Measurements from ENCODE around the gene WNT11.

The WNT11 gene

DNA sequence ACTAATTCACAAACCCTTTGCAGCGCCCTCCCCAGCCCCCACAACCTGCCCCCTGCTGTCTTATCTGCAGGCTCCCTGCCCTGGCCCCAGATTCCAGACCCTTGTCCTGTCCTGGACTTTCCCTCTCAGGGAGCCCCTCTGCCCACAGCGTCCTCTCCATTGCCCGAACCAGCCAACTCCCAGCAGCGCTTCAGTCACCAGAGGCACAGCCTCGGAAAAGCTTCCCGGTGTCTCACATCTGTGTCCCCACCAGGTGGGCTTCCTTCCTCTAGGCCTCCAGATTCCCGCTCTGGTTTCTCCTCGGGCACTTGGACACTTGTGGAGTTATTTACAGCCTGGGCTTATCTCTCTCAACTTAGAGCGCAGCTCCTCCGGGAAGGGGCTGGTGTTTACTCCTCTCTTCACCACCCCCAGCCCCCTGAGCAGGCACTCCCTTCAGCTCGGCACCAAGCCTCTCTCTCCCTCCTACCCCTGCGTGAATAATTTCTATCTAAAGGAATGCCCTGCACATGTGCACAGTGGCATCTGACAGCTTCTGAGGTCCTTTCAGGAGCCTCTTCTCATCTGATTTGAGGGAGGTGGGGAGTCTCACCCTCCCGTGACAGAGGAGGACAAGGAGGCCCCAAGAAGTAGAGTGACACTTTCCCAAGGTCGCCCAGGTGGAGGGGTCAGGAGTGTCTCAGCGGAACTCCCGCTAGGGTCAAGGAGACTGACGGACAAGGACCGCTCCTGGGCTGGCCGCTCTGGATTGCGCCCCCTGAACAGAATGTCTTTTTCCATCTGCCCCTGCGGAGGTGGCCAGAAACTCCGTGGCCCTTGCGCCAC is 838 bp downstream of the WNT11 start:
- H3K4me3 ChIP-seq (ENCODE audit: low read depth, low read length): no peak overlapping the region
- no peak for DNase-seq (ENCODE audit: low read depth)
- TF ChIP-seq, protein P1, sequence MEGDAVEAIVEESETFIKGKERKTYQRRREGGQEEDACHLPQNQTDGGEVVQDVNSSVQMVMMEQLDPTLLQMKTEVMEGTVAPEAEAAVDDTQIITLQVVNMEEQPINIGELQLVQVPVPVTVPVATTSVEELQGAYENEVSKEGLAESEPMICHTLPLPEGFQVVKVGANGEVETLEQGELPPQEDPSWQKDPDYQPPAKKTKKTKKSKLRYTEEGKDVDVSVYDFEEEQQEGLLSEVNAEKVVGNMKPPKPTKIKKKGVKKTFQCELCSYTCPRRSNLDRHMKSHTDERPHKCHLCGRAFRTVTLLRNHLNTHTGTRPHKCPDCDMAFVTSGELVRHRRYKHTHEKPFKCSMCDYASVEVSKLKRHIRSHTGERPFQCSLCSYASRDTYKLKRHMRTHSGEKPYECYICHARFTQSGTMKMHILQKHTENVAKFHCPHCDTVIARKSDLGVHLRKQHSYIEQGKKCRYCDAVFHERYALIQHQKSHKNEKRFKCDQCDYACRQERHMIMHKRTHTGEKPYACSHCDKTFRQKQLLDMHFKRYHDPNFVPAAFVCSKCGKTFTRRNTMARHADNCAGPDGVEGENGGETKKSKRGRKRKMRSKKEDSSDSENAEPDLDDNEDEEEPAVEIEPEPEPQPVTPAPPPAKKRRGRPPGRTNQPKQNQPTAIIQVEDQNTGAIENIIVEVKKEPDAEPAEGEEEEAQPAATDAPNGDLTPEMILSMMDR (IDR thresholded peaks at IDR 0.05; ENCODE audit: low read depth, low read length): no peak
- TF ChIP-seq MYC (IDR thresholded peaks at IDR 0.05; ENCODE audit: low read depth, low read length): no peak
- no peak for TF ChIP-seq POLR2A (IDR thresholded peaks at IDR 0.05; ENCODE audit: extremely low read depth, insufficient read length)

DNA sequence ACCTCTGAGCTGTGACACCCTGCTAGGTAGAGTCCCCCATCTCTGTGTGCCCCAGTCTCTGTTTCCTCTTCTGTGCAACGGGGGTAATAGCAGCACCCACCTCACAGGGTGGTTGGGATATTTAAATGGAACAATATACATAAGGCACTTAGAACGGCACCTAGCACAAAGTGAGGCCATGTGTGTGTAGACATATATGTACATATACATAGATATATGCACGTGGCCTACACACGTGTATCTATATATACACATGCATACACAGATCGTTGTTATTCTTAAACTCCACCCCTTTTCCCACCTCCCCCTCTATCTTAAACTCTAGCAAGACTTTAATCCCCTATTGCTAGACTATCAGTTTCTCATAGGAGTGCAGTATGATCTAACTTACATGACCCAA is 2.4 kb downstream of the WNT11 start:
- no peak overlapping the region for H3K4me3 ChIP-seq (ENCODE audit: low read depth, low read length)
- DNase-seq (ENCODE audit: low read depth): no peak
- TF ChIP-seq, protein P2, sequence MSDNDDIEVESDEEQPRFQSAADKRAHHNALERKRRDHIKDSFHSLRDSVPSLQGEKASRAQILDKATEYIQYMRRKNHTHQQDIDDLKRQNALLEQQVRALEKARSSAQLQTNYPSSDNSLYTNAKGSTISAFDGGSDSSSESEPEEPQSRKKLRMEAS (IDR thresholded peaks at IDR 0.05; ENCODE audit: low read depth, low read length): no peak
- TF ChIP-seq, protein P1 (IDR thresholded peaks at IDR 0.05; ENCODE audit: low read depth, low read length): no peak
- TF ChIP-seq MYC (IDR thresholded peaks at IDR 0.05; ENCODE audit: low read depth, low read length) (no peak), POLR2A (IDR thresholded peaks at IDR 0.05; ENCODE audit: extremely low read depth, insufficient read length) (no peak)

DNA sequence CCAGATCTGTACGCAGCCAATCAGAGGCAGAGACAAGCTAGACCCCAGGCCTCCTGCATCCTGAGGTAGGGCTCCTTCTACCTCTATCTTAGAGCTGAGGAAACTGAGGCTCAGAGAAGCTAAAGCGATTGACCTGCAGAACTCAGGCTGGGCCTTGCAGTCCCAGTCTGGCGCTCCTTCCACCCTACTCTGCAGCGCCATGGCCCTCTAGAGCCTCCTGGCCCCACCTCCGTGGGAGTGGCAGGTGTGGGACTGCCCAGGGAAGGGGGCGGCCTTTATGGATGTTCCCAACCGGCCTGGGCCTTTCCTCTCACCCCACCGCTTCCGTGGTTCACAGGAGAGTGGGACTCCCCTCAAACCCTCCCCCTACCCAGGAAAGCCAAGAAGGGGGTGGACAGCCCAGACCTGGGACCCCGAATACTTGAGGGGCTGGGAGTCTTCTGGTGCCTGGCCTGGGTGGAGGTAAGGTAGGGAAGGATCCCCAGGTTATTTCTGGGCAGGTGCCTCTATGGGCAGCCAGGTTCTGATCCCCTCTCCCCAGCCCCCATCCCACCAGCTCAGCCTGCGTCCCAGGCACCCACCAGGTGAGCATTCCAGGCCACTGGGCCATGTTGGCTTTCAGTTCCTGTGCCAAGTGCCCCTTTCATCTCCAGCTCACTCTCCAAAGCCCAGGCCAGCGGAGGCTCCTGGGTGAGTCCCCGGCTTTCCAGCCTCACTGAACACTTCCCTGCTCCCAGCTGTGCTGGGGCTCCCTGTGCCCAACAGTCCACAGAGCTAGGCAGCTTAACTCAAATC is 3.0 kb downstream of the WNT11 start:
- DNase-seq (ENCODE audit: low read depth): no peak
- TF ChIP-seq MYC (IDR thresholded peaks at IDR 0.05; ENCODE audit: low read depth, low read length): no peak
- TF ChIP-seq, protein P1 (IDR thresholded peaks at IDR 0.05; ENCODE audit: low read depth, low read length): no peak
- no peak for TF ChIP-seq POLR2A (IDR thresholded peaks at IDR 0.05; ENCODE audit: extremely low read depth, insufficient read length)
- TF ChIP-seq, protein P2 (IDR thresholded peaks at IDR 0.05; ENCODE audit: low read depth, low read length): no peak
- no peak overlapping the region for H3K4me3 ChIP-seq (ENCODE audit: low read depth, low read length)

DNA sequence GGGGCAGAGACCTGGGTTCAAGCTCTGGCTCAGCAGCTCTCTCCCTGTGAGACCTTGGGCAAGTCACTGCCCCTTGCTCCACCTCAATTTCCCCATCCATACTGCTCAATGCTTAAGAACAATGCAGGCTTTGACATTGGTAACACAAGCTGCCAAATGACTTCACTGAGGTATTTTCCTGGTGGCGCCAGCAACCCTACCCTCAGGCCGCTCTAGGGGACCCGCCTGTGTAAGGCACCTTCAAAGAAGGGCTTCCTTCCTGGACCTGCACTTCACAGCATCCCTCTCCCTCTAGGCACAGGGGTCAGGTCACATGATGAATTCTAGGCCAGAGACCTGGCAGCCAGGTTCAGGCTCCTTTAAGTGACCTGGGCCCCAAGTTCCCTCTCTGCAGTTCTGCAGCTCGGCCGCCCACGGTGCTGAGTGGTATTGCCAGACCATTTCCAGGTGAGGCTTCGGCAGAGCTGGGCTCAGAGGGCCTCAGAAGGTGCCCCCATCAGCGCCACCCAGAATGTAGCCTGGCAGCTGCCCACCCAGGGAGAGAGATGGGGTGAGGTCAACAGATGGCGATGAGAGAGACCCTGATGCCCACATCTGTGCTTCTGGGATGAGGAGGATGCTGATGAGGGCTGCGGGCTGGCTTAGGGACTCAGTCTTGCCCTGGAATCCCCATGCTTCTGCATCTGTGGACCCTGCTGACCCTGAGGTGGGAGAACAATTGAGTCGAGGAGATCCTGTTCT is 4.5 kb downstream of the WNT11 start:
- no peak for TF ChIP-seq POLR2A (IDR thresholded peaks at IDR 0.05; ENCODE audit: extremely low read depth, insufficient read length)
- TF ChIP-seq MYC (IDR thresholded peaks at IDR 0.05; ENCODE audit: low read depth, low read length): no peak
- TF ChIP-seq, protein P1 (IDR thresholded peaks at IDR 0.05; ENCODE audit: low read depth, low read length): no peak
- TF ChIP-seq, protein P2 (IDR thresholded peaks at IDR 0.05; ENCODE audit: low read depth, low read length): no peak
- no peak overlapping the region for H3K4me3 ChIP-seq (ENCODE audit: low read depth, low read length)
- DNase-seq (ENCODE audit: low read depth): no peak

DNA sequence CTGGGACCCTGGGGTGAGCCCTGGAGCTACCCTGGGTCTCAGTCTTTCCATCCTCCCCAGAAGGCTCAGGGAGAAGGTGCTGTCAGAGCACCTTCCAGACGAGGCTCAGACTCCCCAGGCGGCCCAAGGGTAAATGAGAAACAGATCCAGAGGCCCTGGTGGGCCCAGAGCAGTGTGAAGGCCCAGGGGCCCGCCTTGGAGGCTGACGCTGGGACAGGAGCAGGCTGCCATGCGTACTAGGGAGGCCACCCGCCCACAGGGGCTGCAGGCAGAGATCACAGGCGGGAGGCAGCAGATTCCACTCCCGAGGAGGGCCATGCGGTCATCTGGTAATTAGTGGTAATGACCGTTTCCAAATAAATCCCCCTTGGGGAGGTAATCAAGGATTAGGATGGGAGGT is 5.2 kb downstream of the WNT11 start:
- no peak overlapping the region for H3K4me3 ChIP-seq (ENCODE audit: low read depth, low read length)
- TF ChIP-seq POLR2A (IDR thresholded peaks at IDR 0.05; ENCODE audit: extremely low read depth, insufficient read length) (no peak), MYC (IDR thresholded peaks at IDR 0.05; ENCODE audit: low read depth, low read length) (no peak)
- TF ChIP-seq, protein P2 (IDR thresholded peaks at IDR 0.05; ENCODE audit: low read depth, low read length): no peak
- TF ChIP-seq, protein P1 (IDR thresholded peaks at IDR 0.05; ENCODE audit: low read depth, low read length): no peak
- no peak for DNase-seq (ENCODE audit: low read depth)
